IMR-90 (cell line): Measurements from ENCODE around the gene DCAF17. TPM values are rescaled to one million over a fixed set of nuclear protein-coding genes. Genes with fewer than 3 reads are reported as not detected.

ENCODE experiments used
- ATAC-seq: fragments of 200-7000 bp; cut with Tn5 transposase; 2 replicates; pipeline ENCODE4 v1.9.1; 2020; ENCODE audit warnings: low read depth, mild to moderate bottlenecking, moderate library complexity
- BruUV-seq: library from RNA; stranded (reverse); fragments of 400-500 nt; replicated peaks from 2 replicates; lab custom pipeline; 2021; lab: Mats Ljungman, UMichigan
- CTCF ChIA-PET: fragments of 300-600 bp; formaldehyde crosslinking; extraction: SDS; loops from one replicate; lab custom pipeline; 2021; ENCODE audit warnings: antibody characterized with exemption; lab: Yijun Ruan, JAX
- POLR2A ChIA-PET: fragments of 300-600 bp; sonication (Branson Sonifier 250); formaldehyde crosslinking; loops from one replicate; lab custom pipeline; 2022; ENCODE audit warnings: antibody characterized with exemption; ENCODE audit not compliant: unreplicated experiment; lab: Charles Lee
- DNase-seq: peaks from one replicate; pipeline ENCODE4 v3.0.0; 2013
- H2AFZ ChIP-seq: replicated peaks from 2 replicates; pipeline ENCODE3; 2013; ENCODE audit warnings: low read length, mild to moderate bottlenecking; ENCODE audit not compliant: poor library complexity
- H2AK5ac ChIP-seq: 2 replicates; pipeline ENCODE4 v1.6.1; 2013; ENCODE audit warnings: low read depth, low read length, inconsistent platforms
- H2AK9ac ChIP-seq: replicated peaks from 2 replicates; pipeline ENCODE3; 2013; ENCODE audit warnings: mild to moderate bottlenecking, low read depth, low read length, moderate library complexity; ENCODE audit not compliant: poor library complexity
- H2BK120ac ChIP-seq: 2 replicates; pipeline ENCODE4 v1.6.1; 2013; ENCODE audit warnings: low read depth, low read length, inconsistent platforms
- H2BK15ac ChIP-seq: 3 replicates; pipeline ENCODE4 v1.6.1; 2013; ENCODE audit warnings: low read depth, low read length, inconsistent platforms
- H2BK20ac ChIP-seq: 2 replicates; pipeline ENCODE4 v1.6.1; 2013; ENCODE audit warnings: low read depth, mild to moderate bottlenecking, inconsistent platforms, low read length, moderate library complexity
- H2BK5ac ChIP-seq: 2 replicates; pipeline ENCODE4 v1.6.1; 2013; ENCODE audit warnings: mild to moderate bottlenecking, low read depth, low read length, inconsistent platforms; ENCODE audit not compliant: poor library complexity, severe bottlenecking
- H3K14ac ChIP-seq: replicated peaks from 2 replicates; pipeline ENCODE4 v1.6.1; 2013; ENCODE audit warnings: low read depth, low read length, inconsistent platforms
- H3K18ac ChIP-seq: 2 replicates; pipeline ENCODE4 v1.6.1; 2013; ENCODE audit warnings: low read depth, low read length, control low read depth
- H3K23ac ChIP-seq: 2 replicates; pipeline ENCODE4 v1.6.1; 2013; ENCODE audit warnings: low read depth, low read length, inconsistent platforms
- H3K27ac ChIP-seq: 2 replicates; pipeline ENCODE4 v1.5.1; 2013; ENCODE audit warnings: mild to moderate bottlenecking, control low read depth, low read length; ENCODE audit not compliant: insufficient read depth
- H3K27me3 ChIP-seq: 2 replicates; pipeline ENCODE4 v1.6.1; 2013; ENCODE audit warnings: low read length; ENCODE audit not compliant: control insufficient read depth, insufficient read depth
- H3K36me3 ChIP-seq: 2 replicates; pipeline ENCODE4 v1.6.1; 2013; ENCODE audit warnings: low read length, mixed read lengths; ENCODE audit not compliant: control insufficient read depth, insufficient read depth
- H3K4ac ChIP-seq: 2 replicates; pipeline ENCODE4 v1.6.1; 2013; ENCODE audit warnings: low read depth, low read length, inconsistent platforms
- H3K4me1 ChIP-seq: 2 replicates; pipeline ENCODE4 v1.6.1; 2013; ENCODE audit warnings: low read length, mixed read lengths; ENCODE audit not compliant: control insufficient read depth, insufficient read depth
- H3K4me2 ChIP-seq: 2 replicates; pipeline ENCODE4 v1.6.1; 2013; ENCODE audit warnings: low read depth, mild to moderate bottlenecking, control low read depth, low read length, moderate library complexity
- H3K4me3 ChIP-seq: 2 replicates; pipeline ENCODE4 v1.5.1; 2013; ENCODE audit warnings: low read depth, mild to moderate bottlenecking, control low read depth, low read length, moderate library complexity; ENCODE audit not compliant: insufficient read depth
- H3K56ac ChIP-seq: 2 replicates; pipeline ENCODE4 v1.6.1; 2013; ENCODE audit warnings: low read length, inconsistent platforms; ENCODE audit not compliant: insufficient read depth; ENCODE audit errors: extremely low read depth
- H3K79me1 ChIP-seq, 2 experiments: 2 replicates each; pipeline ENCODE4 v1.6.1; 2013; ENCODE audit warnings: low read length in 2 of 2, inconsistent platforms in 1 of 2, low read depth in 1 of 2
- H3K9ac ChIP-seq: 2 replicates; pipeline ENCODE4 v1.6.1; 2013; ENCODE audit warnings: low read depth, low read length, control low read depth
- H3K9me1 ChIP-seq: 2 replicates; pipeline ENCODE4 v1.6.1; 2013; ENCODE audit warnings: low read length, inconsistent platforms; ENCODE audit not compliant: insufficient read depth
- H3K9me3 ChIP-seq: 2 replicates; pipeline ENCODE4 v1.6.1; 2013; ENCODE audit warnings: low read length; ENCODE audit not compliant: control insufficient read depth, insufficient read depth
- H4K20me1 ChIP-seq: 2 replicates; pipeline ENCODE4 v1.6.1; 2013; ENCODE audit warnings: low read length, inconsistent platforms; ENCODE audit not compliant: insufficient read depth
- H4K5ac ChIP-seq: 2 replicates; pipeline ENCODE4 v1.6.1; 2013; ENCODE audit warnings: mild to moderate bottlenecking, low read depth, low read length, control low read depth
- H4K8ac ChIP-seq, 2 experiments: 2 replicates each; pipeline ENCODE4 v1.6.1; 2013; ENCODE audit warnings: low read depth in 2 of 2, low read length in 2 of 2, control low read depth in 1 of 2, inconsistent platforms in 1 of 2
- H4K91ac ChIP-seq: 2 replicates; pipeline ENCODE4 v1.6.1; 2013; ENCODE audit warnings: low read depth, low read length, inconsistent platforms; ENCODE audit not compliant: insufficient read depth
- BHLHE40 ChIP-seq: fragments of 150-350 bp; IDR thresholded peaks from 2 replicates; pipeline ENCODE4 v1.6.1; 2016; ENCODE audit warnings: mild to moderate bottlenecking, low read depth, low read length
- CEBPB ChIP-seq: IDR thresholded peaks from 2 replicates; pipeline ENCODE4 v1.6.1; 2012; ENCODE audit warnings: low read depth, low read length, improper control_type of control experiment
- CHD1 ChIP-seq: IDR thresholded peaks from 2 replicates; pipeline ENCODE4 v1.6.1; 2012; ENCODE audit warnings: low read depth, low read length, improper control_type of control experiment
- CTCF ChIP-seq: conservative IDR thresholded peaks from 2 replicates; pipeline ENCODE4 v1.5.1; 2012; ENCODE audit warnings: mild to moderate bottlenecking, low read depth, low read length, improper control_type of control experiment
- FOS ChIP-seq: fragments of 150-350 bp; IDR thresholded peaks from 2 replicates; pipeline ENCODE4 v1.6.1; 2016; ENCODE audit warnings: low read depth, low read length
- MAZ ChIP-seq: IDR thresholded peaks from 2 replicates; pipeline ENCODE4 v1.6.1; 2012; ENCODE audit warnings: low read depth, mild to moderate bottlenecking, low read length, improper control_type of control experiment, moderate library complexity, borderline replicate concordance
- MXI1 ChIP-seq: IDR thresholded peaks from 2 replicates; pipeline ENCODE4 v1.6.1; 2012; ENCODE audit warnings: low read depth, mild to moderate bottlenecking, low read length, moderate library complexity, borderline replicate concordance
- POLR2A ChIP-seq: IDR thresholded peaks from 2 replicates; pipeline ENCODE4 v1.6.1; 2012; ENCODE audit warnings: mild to moderate bottlenecking, low read depth, low read length
- RCOR1 ChIP-seq: IDR thresholded peaks from 2 replicates; pipeline ENCODE4 v1.6.1; 2012; ENCODE audit warnings: mild to moderate bottlenecking, low read length, improper control_type of control experiment; ENCODE audit not compliant: insufficient replicate concordance
- RFX5 ChIP-seq: IDR thresholded peaks from 2 replicates; pipeline ENCODE4 v1.8.0; 2012; ENCODE audit warnings: low read depth, mild to moderate bottlenecking, low read length, moderate library complexity
- WGBS, 2 experiments: methylation state at CpG; one replicate each; pipeline versions ENCODE4 v1.1.5 to v1.1.7; 2013; ENCODE audit warnings: missing lambda C conversion rate in 2 of 2; ENCODE audit not compliant: insufficient read length in 1 of 2; ENCODE audit errors: extremely low coverage in 2 of 2; 5-methylcytosine and 5-hydroxymethylcytosine counted together
- dilution Hi-C: fragments of 300-500 bp; cut with HindIII; formaldehyde crosslinking; loops from one replicate; pipeline ENCODE4 v1.14.3; 2018; ENCODE audit warnings: low sequenced_read_pairs; ENCODE audit not compliant: unreplicated experiment
- in situ Hi-C: fragments of 300-500 bp; cut with MboI; formaldehyde crosslinking; loops from 3 replicates; pipeline ENCODE4 v1.14.3; 2019; ENCODE audit warnings: low sequenced_read_pairs, inconsistent platforms, mixed read lengths
- intact Hi-C: fragments of 100-400 bp; cut with micrococcal nuclease; formaldehyde crosslinking; loops from 2 replicates; pipeline ENCODE4 v1.10.0; 2022
- polyA plus RNA-seq, 3 experiments: library from polyadenylated mRNA; depleted of rRNA; stranded (reverse); fragments of >200 nt; gene quantifications; 2 replicates each; pipeline ENCODE4 v1.2.3, GENCODE V29; 2012; ENCODE audit warnings: low replicate concordance in 1 of 3
- total RNA-seq: library from RNA; depleted of rRNA; stranded (reverse); fragments of >200 nt; gene quantifications from 2 replicates; pipeline ENCODE4 v1.2.3, GENCODE V29; 2012

Gene DCAF17
- total and polyA plus RNA-seq, 2 of the 4 experiments (the other 2 are of a cell fraction): 6.7 to 13.1 TPM

- DNase-seq (no peak), ATAC-seq (no peak)
- Histone ChIP-seq H3K36me3 (peaks cover 3% of the 10 kb centered on the region), H3K18ac (no peak overlapping the region), H2BK120ac (no peak overlapping the region), H3K4ac (no peak overlapping the region), H3K56ac (no peak overlapping the region), H3K14ac (no peak overlapping the region), H3K9me3 (no peaks in the 10 kb centered on the region), H3K23ac (no peak overlapping the region), H3K79me1 (no peaks in the 10 kb centered on the region; a peak in 1 of 4 replicates), H3K27ac (no peak overlapping the region), H3K4me3 (no peak overlapping the region), H2BK20ac (no peak overlapping the region), H3K9ac (no peak overlapping the region), H2AK9ac (no peak overlapping the region), H4K5ac (no peak overlapping the region), H4K20me1 (no peaks in the 10 kb centered on the region), H4K91ac (no peak overlapping the region), H2AK5ac (no peak overlapping the region), H2BK15ac (no peak overlapping the region), H2AFZ (no peak overlapping the region), H3K4me2 (no peak overlapping the region), H3K9me1 (0 out of 2 replicates have a peak, but pooled peaks cover 3% of the 10 kb centered on the region), H3K4me1 (no peaks in the 10 kb centered on the region), H3K27me3 (no peaks in the 10 kb centered on the region), H4K8ac (no peak overlapping the region), H2BK5ac (no peak overlapping the region)
- no CpG with 5 or more reads among the region's 1 CpG for WGBS, 2 experiments
- dilution Hi-C loops: no loop called here
- in situ Hi-C loops: no loop called here
- POLR2A ChIA-PET: no interaction called here
- no peak for TF ChIP-seq POLR2A
- no peak for TF ChIP-seq CTCF
- TF ChIP-seq RCOR1: no peak
- no peak for TF ChIP-seq FOS
- TF ChIP-seq MAZ: no peak
- TF ChIP-seq MXI1: no peak
- TF ChIP-seq CHD1: no peak
- no peak for TF ChIP-seq RFX5
- TF ChIP-seq BHLHE40: no peak
- no peak for TF ChIP-seq CEBPB
- no TSS peak for BruUV-seq
- CTCF ChIA-PET: interaction anchor here (0.7 kb wide), 1 partner anchor 823 kb away, joined by 3 read pairs; no protein-coding TSS in a partner anchor
- intact Hi-C loops: no loop called here
Observed at GRCh38 chr2:171475979-171476378, 42.0 kb downstream of the DCAF17 start.
